PC-3 (cell line): ENCODE results near the gene S100P. TPM values are rescaled to one million over a fixed set of nuclear protein-coding genes. Genes with fewer than 3 reads are reported as not detected.

Experiments
- ATAC-seq: fragments of 200-7000 bp; cut with Tn5 transposase; 2 replicates; pipeline ENCODE4 v1.9.1; 2020; ENCODE audit warnings: mild to moderate bottlenecking, moderate library complexity
- BruUV-seq: library from RNA; stranded (reverse); fragments of 400-500 nt; replicated peaks from 2 replicates; lab custom pipeline; 2021; lab: Mats Ljungman, UMichigan
- CTCF ChIA-PET: fragments of 300-600 bp; sonication (Branson Sonifier 250); formaldehyde crosslinking; loops from one replicate; lab custom pipeline; 2022; ENCODE audit warnings: antibody characterized with exemption; lab: Charles Lee
- POLR2A ChIA-PET: fragments of 300-600 bp; sonication (Branson Sonifier 250); formaldehyde crosslinking; loops from one replicate; lab custom pipeline; 2022; ENCODE audit warnings: antibody characterized with exemption; ENCODE audit not compliant: unreplicated experiment; lab: Charles Lee
- DNase-seq: peaks from one replicate; pipeline ENCODE4 v3.0.0-alpha.2; 2015
- H2AFZ ChIP-seq: fragments of 300-600 bp; sonication (generic); 2 replicates; pipeline ENCODE4 v1.6.0; 2016; ENCODE audit warnings: antibody characterized with exemption, low read length
- H3F3A ChIP-seq: fragments of 300-600 bp; sonication (generic); one replicate; pipeline ENCODE4 v1.6.0; 2017; ENCODE audit warnings: antibody characterized with exemption, low read length, control low read depth, mild to moderate bottlenecking; ENCODE audit not compliant: unreplicated experiment
- H3K27ac ChIP-seq: fragments of 300-600 bp; sonication (generic); 2 replicates; pipeline ENCODE4 v1.5.1; 2016; ENCODE audit warnings: mild to moderate bottlenecking, low read length
- H3K27me3 ChIP-seq: fragments of 300-600 bp; sonication (generic); 2 replicates; pipeline ENCODE4 v1.6.1; 2016; ENCODE audit warnings: low read length, mixed read lengths
- H3K36me3 ChIP-seq: fragments of 300-600 bp; sonication (generic); 2 replicates; pipeline ENCODE4 v1.6.1; 2016; ENCODE audit warnings: low read depth, mixed run types, low read length, mixed read lengths
- H3K4me1 ChIP-seq: fragments of 300-600 bp; sonication (generic); 2 replicates; pipeline ENCODE4 v1.5.1; 2016; ENCODE audit warnings: low read length; ENCODE audit not compliant: insufficient read depth
- H3K4me2 ChIP-seq: fragments of 300-600 bp; sonication (generic); 2 replicates; pipeline ENCODE4 v1.6.0; 2016; ENCODE audit warnings: low read length
- H3K4me3 ChIP-seq: fragments of 300-600 bp; sonication (generic); 2 replicates; pipeline ENCODE4 v1.5.1; 2016; ENCODE audit warnings: mild to moderate bottlenecking, low read length, mixed read lengths
- H3K79me2 ChIP-seq: fragments of 300-600 bp; sonication (generic); 2 replicates; pipeline ENCODE4 v1.6.1; 2017; ENCODE audit warnings: low read length, mixed read lengths
- H3K9ac ChIP-seq: fragments of 300-600 bp; sonication (generic); 2 replicates; pipeline ENCODE4 v1.6.0; 2016; ENCODE audit warnings: mild to moderate bottlenecking, low read length
- H3K9me2 ChIP-seq: fragments of 300-600 bp; sonication (generic); replicated peaks from 2 replicates; pipeline ENCODE4 v1.6.1; 2016; ENCODE audit warnings: mixed run types, low read length, mixed read lengths
- H3K9me3 ChIP-seq: fragments of 300-600 bp; sonication (generic); 2 replicates; pipeline ENCODE4 v1.6.1; 2016; ENCODE audit warnings: low read length, mixed read lengths
- H4K20me1 ChIP-seq: fragments of 300-600 bp; sonication (generic); 2 replicates; pipeline ENCODE4 v1.6.1; 2016; ENCODE audit warnings: low read length, mixed read lengths
- EZH2 ChIP-seq: fragments of 300-600 bp; sonication (generic); IDR thresholded peaks from one replicate; pipeline ENCODE4 v1.6.1; 2017; ENCODE audit warnings: antibody characterized with exemption, mild to moderate bottlenecking, low read length; ENCODE audit not compliant: unreplicated experiment
- EZH2phosphoT487 ChIP-seq: fragments of 300-600 bp; sonication (generic); IDR thresholded peaks from 2 replicates; pipeline ENCODE4 v1.6.1; 2018; ENCODE audit warnings: mild to moderate bottlenecking, antibody characterized with exemption, low read length, borderline replicate concordance
- intact Hi-C: fragments of 100-400 bp; cut with micrococcal nuclease; formaldehyde crosslinking; loops from 2 replicates; pipeline ENCODE4 v1.9.0; 2023
- total RNA-seq: library from RNA; depleted of rRNA; stranded (reverse); fragments of >200 nt; gene quantifications from 2 replicates; pipeline ENCODE4 v1.2.3, GENCODE V29; 2014
- TF ChIP-seq, protein P1 (sequence below): fragments of 300-600 bp; sonication (generic); conservative IDR thresholded peaks from 2 replicates; pipeline ENCODE4 v1.5.1; 2017; ENCODE audit warnings: antibody characterized with exemption, low read depth, mild to moderate bottlenecking, low read length

S100P gene
- total RNA-seq, 1 experiment from 2014 or later, result 59.8 TPM

DNA sequence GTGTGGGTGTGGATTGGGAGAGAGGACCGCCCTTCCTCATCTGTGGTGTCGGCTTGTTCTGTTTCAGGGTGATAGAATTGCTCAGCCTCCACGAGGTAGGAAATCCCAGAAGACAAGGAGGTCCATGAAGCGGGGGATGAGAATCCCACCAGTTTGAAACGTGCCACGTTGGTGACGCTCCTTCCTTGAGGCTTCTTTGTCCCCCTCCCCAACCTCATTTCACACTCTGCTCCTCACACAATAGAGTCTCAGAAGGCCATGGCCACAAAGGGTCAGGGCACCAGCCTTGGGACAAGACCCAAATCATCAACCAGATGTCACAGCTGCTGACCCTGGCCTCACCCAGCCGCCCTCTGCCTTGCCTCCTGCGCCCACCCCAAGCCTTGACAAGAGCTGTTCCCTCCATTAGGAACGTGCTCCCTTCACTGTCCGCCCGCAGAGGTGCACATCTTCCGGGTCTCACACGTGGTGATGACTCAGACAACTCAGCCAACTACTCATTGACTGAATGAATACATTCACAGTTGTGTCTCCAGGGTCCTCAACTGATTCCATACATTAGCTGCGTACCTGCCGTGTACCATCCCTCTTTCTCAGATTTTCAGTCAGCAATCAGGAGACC is 40.6 kb downstream of the S100P start:
- no peaks in the 10 kb centered on the region for H3K79me2 ChIP-seq
- intact Hi-C loops, result no loop called here
- POLR2A ChIA-PET, result no interaction called here
- TF ChIP-seq, protein P1, sequence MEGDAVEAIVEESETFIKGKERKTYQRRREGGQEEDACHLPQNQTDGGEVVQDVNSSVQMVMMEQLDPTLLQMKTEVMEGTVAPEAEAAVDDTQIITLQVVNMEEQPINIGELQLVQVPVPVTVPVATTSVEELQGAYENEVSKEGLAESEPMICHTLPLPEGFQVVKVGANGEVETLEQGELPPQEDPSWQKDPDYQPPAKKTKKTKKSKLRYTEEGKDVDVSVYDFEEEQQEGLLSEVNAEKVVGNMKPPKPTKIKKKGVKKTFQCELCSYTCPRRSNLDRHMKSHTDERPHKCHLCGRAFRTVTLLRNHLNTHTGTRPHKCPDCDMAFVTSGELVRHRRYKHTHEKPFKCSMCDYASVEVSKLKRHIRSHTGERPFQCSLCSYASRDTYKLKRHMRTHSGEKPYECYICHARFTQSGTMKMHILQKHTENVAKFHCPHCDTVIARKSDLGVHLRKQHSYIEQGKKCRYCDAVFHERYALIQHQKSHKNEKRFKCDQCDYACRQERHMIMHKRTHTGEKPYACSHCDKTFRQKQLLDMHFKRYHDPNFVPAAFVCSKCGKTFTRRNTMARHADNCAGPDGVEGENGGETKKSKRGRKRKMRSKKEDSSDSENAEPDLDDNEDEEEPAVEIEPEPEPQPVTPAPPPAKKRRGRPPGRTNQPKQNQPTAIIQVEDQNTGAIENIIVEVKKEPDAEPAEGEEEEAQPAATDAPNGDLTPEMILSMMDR, result no peak
- TF ChIP-seq EZH2 (no peak), EZH2phosphoT487 (no peak)
- H3F3A ChIP-seq, result no peaks in the 10 kb centered on the region
- no peak overlapping the region for H2AFZ ChIP-seq
- H3K4me3 ChIP-seq, result no peak overlapping the region
- H3K4me2 ChIP-seq, result no peak overlapping the region
- peaks cover 10% of the 10 kb centered on the region for H3K4me1 ChIP-seq
- DNase-seq (no peak), ATAC-seq (no peak)
- no peaks in the 10 kb centered on the region for H3K9me2 ChIP-seq
- H3K36me3 ChIP-seq, result no peaks in the 10 kb centered on the region
- no peak overlapping the region for H3K9ac ChIP-seq
- no peaks in the 10 kb centered on the region for H3K27me3 ChIP-seq
- CTCF ChIA-PET, result no interaction called here
- no peak overlapping the region for H3K27ac ChIP-seq
- no TSS peak for BruUV-seq
- no peaks in the 10 kb centered on the region for H4K20me1 ChIP-seq
- H3K9me3 ChIP-seq, result no peaks in the 10 kb centered on the region

DNA sequence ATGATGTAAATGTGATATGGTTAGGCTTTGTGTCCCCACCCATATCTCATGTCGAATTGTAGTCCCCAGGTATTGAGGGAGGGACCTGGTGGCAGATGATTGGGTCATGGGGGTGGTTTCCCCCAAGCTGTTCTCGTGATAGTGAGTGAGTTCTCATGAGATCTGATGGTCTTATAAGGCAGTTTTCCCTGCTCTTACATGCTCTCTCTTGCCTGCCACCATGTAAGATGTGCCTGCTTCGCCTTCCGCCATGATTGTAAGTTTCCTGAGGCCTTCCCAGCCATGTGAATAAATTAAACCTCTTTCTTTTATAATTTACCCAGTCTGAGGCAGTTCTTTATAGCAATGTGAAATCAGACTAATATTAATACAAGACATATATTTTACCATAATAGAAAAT is 46.2 kb downstream of the S100P start:
- Histone ChIP-seq H3K27me3 (no peaks in the 10 kb centered on the region), H3F3A (no peaks in the 10 kb centered on the region), H3K36me3 (no peaks in the 10 kb centered on the region), H3K4me2 (no peak overlapping the region), H3K9ac (no peak overlapping the region), H3K9me2 (no peaks in the 10 kb centered on the region), H3K4me1 (no peaks in the 10 kb centered on the region), H3K27ac (no peak overlapping the region), H3K9me3 (no peaks in the 10 kb centered on the region), H3K79me2 (no peaks in the 10 kb centered on the region), H4K20me1 (no peaks in the 10 kb centered on the region), H3K4me3 (no peak overlapping the region), H2AFZ (no peak overlapping the region)
- ATAC-seq (no peak), DNase-seq (no peak)
- TF ChIP-seq EZH2 (no peak), EZH2phosphoT487 (no peak)
- TF ChIP-seq, protein P1, result no peak
- no TSS peak for BruUV-seq
- CTCF ChIA-PET, result no interaction called here
- POLR2A ChIA-PET, result no interaction called here
- intact Hi-C loops, result no loop called here

DNA sequence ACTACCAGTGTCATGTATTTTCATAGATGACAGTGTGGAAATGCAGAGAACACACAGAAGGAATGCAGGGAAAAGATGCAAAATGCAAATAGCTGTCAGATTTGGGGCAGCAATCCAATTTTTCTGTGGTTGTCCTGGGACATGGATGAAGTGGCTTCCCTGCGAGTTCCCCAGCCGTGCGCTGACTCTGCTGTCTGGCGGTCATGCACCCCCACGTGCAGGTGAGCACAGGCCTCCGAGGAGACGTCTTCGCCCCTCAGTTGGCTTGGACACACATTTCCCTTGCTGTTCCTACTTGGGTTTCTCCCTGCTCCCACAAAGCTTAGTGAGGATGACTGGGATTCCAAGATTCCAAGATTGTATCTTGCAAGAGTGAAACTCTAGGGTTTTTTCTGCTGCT is 46.7 kb downstream of the S100P start:
- no TSS peak for BruUV-seq
- TF ChIP-seq, protein P1, result no peak
- TF ChIP-seq EZH2phosphoT487, result no peak
- no peak for TF ChIP-seq EZH2
- H3K4me2 ChIP-seq, result no peak overlapping the region

More for the DNA sequence above, 46.7 kb downstream of the S100P start:
- DNase-seq (no peak), ATAC-seq (no peak)
- Histone ChIP-seq H3K79me2 (no peaks in the 10 kb centered on the region), H3K36me3 (no peaks in the 10 kb centered on the region), H3K27me3 (no peaks in the 10 kb centered on the region), H3K9me2 (no peaks in the 10 kb centered on the region), H2AFZ (no peak overlapping the region), H3K9me3 (no peaks in the 10 kb centered on the region), H3K9ac (no peak overlapping the region), H3K4me3 (no peak overlapping the region), H3F3A (no peaks in the 10 kb centered on the region), H3K27ac (no peak overlapping the region), H3K4me1 (no peaks in the 10 kb centered on the region), H4K20me1 (no peaks in the 10 kb centered on the region)
- intact Hi-C loops, result no loop called here
- POLR2A ChIA-PET, result no interaction called here
- CTCF ChIA-PET, result no interaction called here
